Measurements from ENCODE around the gene ANKDD1B.

DNA sequence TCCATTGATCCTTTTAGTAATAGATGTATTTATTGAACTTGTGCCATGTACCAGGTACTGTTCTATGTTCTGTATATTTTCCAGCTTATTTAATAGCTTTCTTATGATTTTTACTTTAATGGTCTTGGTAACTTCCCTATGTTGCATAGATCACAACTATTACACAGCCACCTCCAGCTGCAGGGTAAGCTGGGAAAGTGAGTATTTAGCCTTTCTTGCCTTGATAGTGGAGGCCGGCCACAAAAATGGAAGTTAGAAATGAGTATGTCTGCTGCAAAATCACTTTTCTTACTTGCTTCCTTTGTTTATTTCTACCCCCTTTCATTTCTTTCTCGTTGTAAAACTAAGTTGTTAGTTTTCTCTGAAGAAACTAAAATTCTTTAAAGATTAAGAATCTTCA, 43.1 kb upstream of the ANKDD1B start:
- TF ChIP-seq, protein P1, sequence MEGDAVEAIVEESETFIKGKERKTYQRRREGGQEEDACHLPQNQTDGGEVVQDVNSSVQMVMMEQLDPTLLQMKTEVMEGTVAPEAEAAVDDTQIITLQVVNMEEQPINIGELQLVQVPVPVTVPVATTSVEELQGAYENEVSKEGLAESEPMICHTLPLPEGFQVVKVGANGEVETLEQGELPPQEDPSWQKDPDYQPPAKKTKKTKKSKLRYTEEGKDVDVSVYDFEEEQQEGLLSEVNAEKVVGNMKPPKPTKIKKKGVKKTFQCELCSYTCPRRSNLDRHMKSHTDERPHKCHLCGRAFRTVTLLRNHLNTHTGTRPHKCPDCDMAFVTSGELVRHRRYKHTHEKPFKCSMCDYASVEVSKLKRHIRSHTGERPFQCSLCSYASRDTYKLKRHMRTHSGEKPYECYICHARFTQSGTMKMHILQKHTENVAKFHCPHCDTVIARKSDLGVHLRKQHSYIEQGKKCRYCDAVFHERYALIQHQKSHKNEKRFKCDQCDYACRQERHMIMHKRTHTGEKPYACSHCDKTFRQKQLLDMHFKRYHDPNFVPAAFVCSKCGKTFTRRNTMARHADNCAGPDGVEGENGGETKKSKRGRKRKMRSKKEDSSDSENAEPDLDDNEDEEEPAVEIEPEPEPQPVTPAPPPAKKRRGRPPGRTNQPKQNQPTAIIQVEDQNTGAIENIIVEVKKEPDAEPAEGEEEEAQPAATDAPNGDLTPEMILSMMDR (IDR thresholded peaks at IDR 0.05 in 8 of 11, conservative IDR thresholded peaks at IDR 0.05 in 3 of 11): no peak
- no peak for TF ChIP-seq POLR2A (IDR thresholded peaks at IDR 0.05)
- TF ChIP-seq POLR2AphosphoS5 (IDR thresholded peaks at IDR 0.05): no peak
